Kidney (tissue), 14 donors: Measurements from ENCODE around the gene RERE. TPM values are rescaled to one million over a fixed set of nuclear protein-coding genes. Genes with fewer than 3 reads are reported as not detected.

ENCODE experiments used
- DNase-seq, 5 donors: peaks; one replicate each; pipeline ENCODE4 v3.0.0-alpha.2; 2013 to 2020
- FAIRE-seq: peaks from 2 replicates; lab custom pipeline; 2012; peaks lifted over from hg19 to GRCh38; lab: Jason Lieb, UNC
- H3K27ac ChIP-seq, 2 donors: one replicate each; pipeline ENCODE4 v1.7.0; 2013; ENCODE audit warnings: low read depth in 2 of 2, low read length in 2 of 2, inconsistent platforms in 1 of 2
- H3K27me3 ChIP-seq: one replicate; pipeline ENCODE4 v1.7.1; 2013; ENCODE audit warnings: low read length, inconsistent platforms; ENCODE audit not compliant: control insufficient read depth, insufficient read depth
- H3K36me3 ChIP-seq, 3 donors: one replicate each; pipeline versions ENCODE4 v1.7.0 to v1.7.1; 2013; ENCODE audit warnings: low read length in 3 of 3, control low read depth in 1 of 3, inconsistent platforms in 1 of 3; ENCODE audit not compliant: insufficient read depth in 3 of 3, control insufficient read depth in 2 of 3
- H3K4me1 ChIP-seq, 3 donors: one replicate each; pipeline versions ENCODE4 v1.7.0 to v1.7.1; 2013; ENCODE audit warnings: low read length in 3 of 3, inconsistent platforms in 1 of 3, low read depth in 1 of 3; ENCODE audit not compliant: control insufficient read depth in 2 of 3, insufficient read depth in 2 of 3
- H3K4me3 ChIP-seq, 3 donors: one replicate each; pipeline versions ENCODE4 v1.7.0 to v1.8.1; 2013; ENCODE audit warnings: low read length in 3 of 3, control low read depth in 1 of 3, inconsistent platforms in 1 of 3
- H3K9ac ChIP-seq, 3 donors: one replicate each; pipeline versions ENCODE4 v1.7.0 to v1.7.1; 2013; ENCODE audit warnings: low read length in 3 of 3, control low read depth in 1 of 3, inconsistent platforms in 1 of 3
- H3K9me3 ChIP-seq, 3 donors: one replicate each; pipeline versions ENCODE4 v1.7.0 to v1.7.1; 2013; ENCODE audit warnings: low read length in 3 of 3, control low read depth in 1 of 3, inconsistent platforms in 1 of 3; ENCODE audit not compliant: control insufficient read depth in 2 of 3, insufficient read depth in 1 of 3
- intact Hi-C: fragments of 100-400 bp; cut with DNase I; formaldehyde crosslinking; loops from one replicate; pipeline ENCODE4 v1.11.1; 2022
- polyA plus RNA-seq: library from polyadenylated mRNA; stranded (reverse); fragments of 350-450 nt; fragmentation: Illumina TruSeq; extraction: RNeasy Lipid Tissue Mini Kit (QIAGEN cat#74804); gene quantifications from one replicate; pipeline ENCODE4 v1.2.3, GENCODE V29; 2014; ENCODE audit warnings: low read depth, low replicate concordance; ENCODE audit not compliant: insufficient read depth
- total RNA-seq: library from RNA; stranded (reverse); fragmentation: NEBNext Ultra II Directional; extraction: Animal tissue kit (Norgen Biotek cat#: 25700); gene quantifications from one replicate; pipeline ENCODE4 v1.2.1, GENCODE V29; 2021
- TF ChIP-seq, protein P1 (sequence below): IDR thresholded peaks from 3 replicates; pipeline ENCODE4 v1.5.1; 2012; ENCODE audit warnings: mild to moderate bottlenecking, moderate library complexity, borderline replicate concordance; ENCODE audit not compliant: insufficient read depth; ENCODE audit errors: extremely low read depth
- donor health status: control.
- donor health status: control.
- donor health status: control.
- donor health status: control.
- donor health status: control.
- donor health status: DM: yes; HTN: yes; CAD: no.
- donor health status: Normal renal cell carcinoma (clear cell type).

RERE gene
- total and polyA plus RNA-seq, 2 donors from 2014 or later: 37.2 to 176 TPM

GRCh38 chr1:8424539-8425116 is 392.8 kb downstream of the RERE start:
- TF ChIP-seq, protein P1, sequence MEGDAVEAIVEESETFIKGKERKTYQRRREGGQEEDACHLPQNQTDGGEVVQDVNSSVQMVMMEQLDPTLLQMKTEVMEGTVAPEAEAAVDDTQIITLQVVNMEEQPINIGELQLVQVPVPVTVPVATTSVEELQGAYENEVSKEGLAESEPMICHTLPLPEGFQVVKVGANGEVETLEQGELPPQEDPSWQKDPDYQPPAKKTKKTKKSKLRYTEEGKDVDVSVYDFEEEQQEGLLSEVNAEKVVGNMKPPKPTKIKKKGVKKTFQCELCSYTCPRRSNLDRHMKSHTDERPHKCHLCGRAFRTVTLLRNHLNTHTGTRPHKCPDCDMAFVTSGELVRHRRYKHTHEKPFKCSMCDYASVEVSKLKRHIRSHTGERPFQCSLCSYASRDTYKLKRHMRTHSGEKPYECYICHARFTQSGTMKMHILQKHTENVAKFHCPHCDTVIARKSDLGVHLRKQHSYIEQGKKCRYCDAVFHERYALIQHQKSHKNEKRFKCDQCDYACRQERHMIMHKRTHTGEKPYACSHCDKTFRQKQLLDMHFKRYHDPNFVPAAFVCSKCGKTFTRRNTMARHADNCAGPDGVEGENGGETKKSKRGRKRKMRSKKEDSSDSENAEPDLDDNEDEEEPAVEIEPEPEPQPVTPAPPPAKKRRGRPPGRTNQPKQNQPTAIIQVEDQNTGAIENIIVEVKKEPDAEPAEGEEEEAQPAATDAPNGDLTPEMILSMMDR: no peak
- intact Hi-C loops: no loop called here
- DNase-seq (peak in 3 of 5 donors; percentile 37 to 66 (median 65)), FAIRE-seq (no peak)
- no peaks in the 10 kb centered on the region for H3K27me3 ChIP-seq
- H3K9me3 ChIP-seq: no peaks in the 10 kb centered on the region
- H3K4me3 ChIP-seq: peak overlapping the region; percentile 40 to 64 (median 60)
- H3K27ac ChIP-seq: peak overlapping the region; percentile 94 to 95
- peaks cover 4 to 24% (median 20%) of the 10 kb centered on the region in 3 donors for H3K4me1 ChIP-seq
- peak overlapping the region in 2 of 3 donors; percentile 30 to 59 for H3K9ac ChIP-seq
- no peaks in the 10 kb centered on the region for H3K36me3 ChIP-seq

GRCh38 chr1:8423692-8424538 is 393.5 kb downstream of the RERE start:
- Histone ChIP-seq H3K9ac (peak overlapping the region; percentile 30 to 67 (median 59)), H3K4me3 (peak overlapping the region; percentile 40 to 84 (median 64)), H3K27me3 (no peaks in the 10 kb centered on the region), H3K9me3 (no peaks in the 10 kb centered on the region), H3K36me3 (no peaks in the 10 kb centered on the region), H3K27ac (peak overlapping the region; percentile 96 to 97), H3K4me1 (peaks cover 4 to 24% (median 23%) of the 10 kb centered on the region in 3 donors)
- peak; percentile 86 to 96 (median 94) for DNase-seq
- intact Hi-C loops: no loop called here
- FAIRE-seq: no peak
- TF ChIP-seq, protein P1: no peak

GRCh38 chr1:8423269-8423691 is 394.2 kb downstream of the RERE start:
- Histone ChIP-seq H3K9me3 (no peaks in the 10 kb centered on the region), H3K4me1 (peaks cover 4 to 27% (median 22%) of the 10 kb centered on the region in 3 donors), H3K4me3 (peak overlapping the region; percentile 84 to 95 (median 90)), H3K27me3 (no peaks in the 10 kb centered on the region), H3K27ac (peak overlapping the region; percentile 96 to 97), H3K9ac (peak overlapping the region; percentile 75 to 89 (median 79)), H3K36me3 (peaks cover under 1 to 3% (median 2%) of the 10 kb centered on the region in 3 donors)
- TF ChIP-seq, protein P1: no peak
- FAIRE-seq (no peak), DNase-seq (peak in 4 of 5 donors; percentile 30 to 85 (median 62))
- intact Hi-C loops: no loop called here
